Suprapubic skin (tissue), 4 donors: ENCODE results near the gene VAV2.

Experiments
- CTCF ChIP-seq, 2 donors: fragments of 200-600 bp in 1 of 2; fragments of 450-650 bp in 1 of 2; sonication (generic) in 1 of 2; IDR thresholded peaks; one replicate each; pipeline ENCODE4 v1.5.1; 2016 to 2019; ENCODE audit warnings: antibody characterized with exemption in 2 of 2, mild to moderate bottlenecking in 1 of 2, moderate library complexity in 1 of 2
- EP300 ChIP-seq: sonication (generic); formaldehyde crosslinking; IDR thresholded peaks from one replicate; pipeline ENCODE4 v1.6.1; 2017; ENCODE audit warnings: antibody characterized with exemption
- POLR2A ChIP-seq, 2 donors: fragments of 450-650 bp; IDR thresholded peaks; one replicate each; pipeline ENCODE4 v1.6.1; 2017; ENCODE audit warnings: antibody characterized with exemption in 2 of 2, mild to moderate bottlenecking in 2 of 2, moderate library complexity in 2 of 2
- POLR2AphosphoS5 ChIP-seq, 3 donors: sonication (generic); formaldehyde crosslinking; IDR thresholded peaks; one replicate each; pipeline ENCODE4 v1.6.1; 2017; ENCODE audit warnings: antibody characterized with exemption in 3 of 3

DNA sequence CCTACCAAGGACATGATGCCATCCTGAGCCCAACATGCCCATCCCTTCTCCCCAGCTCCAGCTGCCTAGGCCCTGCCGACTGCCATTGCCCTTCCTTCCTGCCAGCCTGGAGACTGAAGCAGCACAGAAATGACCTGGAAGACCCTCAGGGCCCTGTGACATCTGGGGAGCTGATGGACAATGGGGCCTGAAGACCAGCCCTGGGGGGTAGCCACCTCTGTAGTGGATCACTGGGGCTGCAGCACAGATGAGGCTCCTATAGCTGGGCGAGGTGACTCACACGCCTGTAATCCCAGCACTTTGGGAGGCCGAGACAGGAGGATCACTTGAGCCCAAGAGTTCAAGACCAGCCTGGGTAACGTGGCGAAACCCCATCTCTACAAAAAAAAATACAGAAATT is 86.6 kb downstream of the VAV2 start:
- TF ChIP-seq CTCF (IDR thresholded peaks at IDR 0.05) (no peak), POLR2AphosphoS5 (IDR thresholded peaks at IDR 0.05) (no peak), POLR2A (IDR thresholded peaks at IDR 0.05) (no peak), EP300 (no peak)
